SK-N-SH (cell line): ENCODE measurements around the gene IDH2. TPM values are rescaled to one million over a fixed set of nuclear protein-coding genes. Genes with fewer than 3 reads are reported as not detected.

ENCODE experiments used
- CTCF ChIA-PET: fragments of 300-600, 350-600 bp; formaldehyde crosslinking; extraction: SDS; loops from one replicate; lab custom pipeline; 2021; lab: Yijun Ruan, JAX
- POLR2A ChIA-PET: fragments of 350-600 bp; sonication (Branson Sonifier 250); formaldehyde crosslinking; extraction: SDS; loops from one replicate; lab custom pipeline; 2020; ENCODE audit warnings: antibody characterized with exemption, inconsistent platforms; lab: Yijun Ruan, JAX
- DNase-seq: peaks from one replicate; pipeline ENCODE4 v3.0.0; 2012
- H2AFZ ChIP-seq: fragments of 200-600 bp; sonication (generic); 2 replicates; pipeline ENCODE4 v1.8.1; 2016; ENCODE audit warnings: antibody characterized with exemption, mild to moderate bottlenecking, low read depth
- H3F3A ChIP-seq: fragments of 200-600 bp; sonication (generic); replicated peaks from 2 replicates; pipeline ENCODE3; 2016; ENCODE audit warnings: antibody characterized with exemption, mild to moderate bottlenecking; ENCODE audit not compliant: insufficient read depth
- H3K27ac ChIP-seq, 2 experiments: fragments of 200-500 bp in 1 of 2; fragments of 200-600 bp in 1 of 2; sonication (Bioruptor generic) in 1 of 2; sonication (generic), shearing (Covaris generic) in 1 of 2; 2 replicates each; pipeline versions ENCODE4 v1.5.1 to v1.6.1; 2014 to 2016; ENCODE audit warnings: low read depth in 2 of 2, inconsistent platforms in 1 of 2, low read length in 1 of 2, mild to moderate bottlenecking in 1 of 2, mixed read lengths in 1 of 2
- H3K27me3 ChIP-seq: fragments of 200-600 bp; sonication (generic), shearing (Covaris generic); 2 replicates; pipeline ENCODE4 v1.6.1; 2016; ENCODE audit warnings: mixed run types; ENCODE audit not compliant: insufficient read depth
- H3K36me3 ChIP-seq, 2 experiments: fragments of 200-500 bp in 1 of 2; fragments of 200-600 bp in 1 of 2; sonication (Bioruptor generic) in 1 of 2; sonication (generic) in 1 of 2; replicated peaks in 1 of 2; 2 replicates each; pipeline versions ENCODE3 to v1.5.1; 2014 to 2016; ENCODE audit warnings: low read length in 1 of 2, mild to moderate bottlenecking in 1 of 2; ENCODE audit not compliant: insufficient read depth in 2 of 2, control insufficient read depth in 1 of 2
- H3K4me1 ChIP-seq, 2 experiments: fragments of 200-500 bp in 1 of 2; fragments of 200-600 bp in 1 of 2; sonication (Bioruptor generic) in 1 of 2; sonication (generic), shearing (Covaris generic) in 1 of 2; 2 replicates each; pipeline versions ENCODE4 v1.5.1 to v1.6.1; 2014 to 2016; ENCODE audit warnings: low read depth in 1 of 2, low read length in 1 of 2, mixed run types in 1 of 2; ENCODE audit not compliant: insufficient read depth in 2 of 2, control insufficient read depth in 1 of 2
- H3K4me2 ChIP-seq: fragments of 200-600 bp; sonication (generic), shearing (Covaris generic); 2 replicates; pipeline ENCODE4 v1.6.1; 2017; ENCODE audit warnings: mixed run types
- H3K4me3 ChIP-seq, 2 experiments: fragments of 200-500 bp in 1 of 2; fragments of 200-600 bp in 1 of 2; sonication (Bioruptor generic) in 1 of 2; sonication (generic), shearing (Covaris generic) in 1 of 2; 2 replicates each; pipeline versions ENCODE4 v1.5.1 to v1.8.1; 2014 to 2016; ENCODE audit warnings: low read depth in 2 of 2, inconsistent platforms in 1 of 2, low read length in 1 of 2, mild to moderate bottlenecking in 1 of 2, mixed read lengths in 1 of 2, moderate library complexity in 1 of 2
- H3K79me2 ChIP-seq: fragments of 200-600 bp; sonication (generic); 2 replicates; pipeline ENCODE4 v1.8.1; 2017; ENCODE audit warnings: mild to moderate bottlenecking; ENCODE audit not compliant: insufficient read depth
- H3K9ac ChIP-seq: fragments of 200-600 bp; sonication (generic); 2 replicates; pipeline ENCODE4 v1.6.1; 2017; ENCODE audit warnings: mixed run types
- H3K9me2 ChIP-seq: fragments of 200-600 bp; sonication (generic); 2 replicates; pipeline ENCODE4 v1.6.1; 2017; ENCODE audit warnings: mixed run types
- H3K9me3 ChIP-seq: fragments of 200-600 bp; sonication (generic); 2 replicates; pipeline ENCODE4 v1.6.1; 2017; ENCODE audit warnings: mixed run types, mild to moderate bottlenecking, moderate library complexity
- H4K20me1 ChIP-seq: fragments of 200-600 bp; sonication (generic); 2 replicates; pipeline ENCODE4 v1.6.1; 2017; ENCODE audit warnings: mild to moderate bottlenecking, mixed run types; ENCODE audit not compliant: insufficient read depth
- ELF1 ChIP-seq: IDR thresholded peaks from 2 replicates; pipeline ENCODE4 v1.4.0; 2012
- EP300 ChIP-seq, 2 experiments: IDR thresholded peaks; 2 replicates each; pipeline versions ENCODE4 v1.4.0 to v1.6.1; 2012; ENCODE audit warnings: borderline replicate concordance in 1 of 2, low read depth in 1 of 2, low read length in 1 of 2
- FOSL2 ChIP-seq: IDR thresholded peaks from 2 replicates; pipeline ENCODE4 v1.4.0; 2012; ENCODE audit warnings: low read depth, mild to moderate bottlenecking, moderate library complexity, borderline replicate concordance
- GATA2 ChIP-seq: sonication (generic); formaldehyde crosslinking; IDR thresholded peaks from 2 replicates; pipeline ENCODE4 v1.5.0; 2020; ENCODE audit warnings: mild to moderate bottlenecking, missing genetic modification reagents
- JUND ChIP-seq: IDR thresholded peaks from 2 replicates; pipeline ENCODE4 v1.4.0; 2012
- MEF2A ChIP-seq: IDR thresholded peaks from 2 replicates; pipeline ENCODE4 v1.4.0; 2012; ENCODE audit warnings: low read depth, borderline replicate concordance
- NFIC ChIP-seq: IDR thresholded peaks from 2 replicates; pipeline ENCODE4 v1.4.0; 2012; ENCODE audit warnings: borderline replicate concordance
- POLR2AphosphoS5 ChIP-seq: IDR thresholded peaks from 2 replicates; pipeline ENCODE4 v1.6.1; 2012; ENCODE audit warnings: low read depth, low read length
- RCOR1 ChIP-seq: fragments of 150-350 bp; IDR thresholded peaks from 2 replicates; pipeline ENCODE4 v1.6.1; 2017; ENCODE audit warnings: antibody characterized with exemption, low read length
- RFX5 ChIP-seq: IDR thresholded peaks from 2 replicates; pipeline ENCODE4 v1.6.1; 2012; ENCODE audit warnings: mild to moderate bottlenecking, improper control_type of control experiment, low read length
- SMC3 ChIP-seq: IDR thresholded peaks from 2 replicates; pipeline ENCODE4 v1.6.1; 2012; ENCODE audit warnings: low read depth, low read length, improper control_type of control experiment
- TEAD4 ChIP-seq: IDR thresholded peaks from 2 replicates; pipeline ENCODE4 v1.4.0; 2012; ENCODE audit warnings: mild to moderate bottlenecking, borderline replicate concordance; ENCODE audit not compliant: insufficient read depth
- WGBS: methylation state at CpG from one replicate; pipeline ENCODE4 v1.1.6; 2017; ENCODE audit warnings: low lambda C conversion rate; 5-methylcytosine and 5-hydroxymethylcytosine counted together
- polyA plus RNA-seq, 3 experiments: library from polyadenylated mRNA; depleted of rRNA; stranded (reverse); fragments of >200 nt; gene quantifications; 2 replicates each; pipeline ENCODE4 v1.2.3, GENCODE V29; 2012
- TF ChIP-seq, protein P1 (sequence below): IDR thresholded peaks from 2 replicates; pipeline ENCODE4 v1.6.1; 2012; ENCODE audit warnings: mild to moderate bottlenecking, low read depth, low read length, moderate library complexity
- TF ChIP-seq, protein P2 (sequence below): fragments of 200-600 bp; sonication (generic); IDR thresholded peaks from 2 replicates; pipeline ENCODE4 v1.6.1; 2017; ENCODE audit warnings: antibody characterized with exemption, mild to moderate bottlenecking, moderate library complexity
- TF ChIP-seq, protein P3 (sequence below): IDR thresholded peaks from 2 replicates; pipeline ENCODE4 v1.4.0; 2012; ENCODE audit warnings: low read depth, borderline replicate concordance

The IDH2 gene
- polyA plus RNA-seq, 1 of the 3 experiments (the other 2 are of a cell fraction), result 25.2 TPM

DNA sequence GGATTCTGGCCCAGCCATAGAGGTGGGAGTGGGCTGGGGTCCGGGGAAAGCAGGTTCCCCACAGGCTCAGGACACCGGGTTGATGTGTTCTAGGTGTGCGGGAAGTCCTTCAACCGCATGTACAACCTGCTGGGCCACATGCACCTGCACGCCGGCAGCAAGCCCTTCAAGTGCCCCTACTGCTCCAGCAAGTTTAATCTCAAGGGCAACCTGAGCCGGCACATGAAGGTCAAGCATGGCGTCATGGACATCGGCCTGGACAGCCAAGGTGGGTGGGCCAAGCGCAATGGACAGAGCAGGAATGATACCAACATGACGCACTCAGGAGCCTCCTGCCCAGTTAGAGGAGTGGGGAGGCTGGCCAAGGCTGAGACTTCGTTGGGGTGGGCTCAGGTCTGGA, 28.2 kb downstream of the IDH2 start:
- Histone ChIP-seq H2AFZ (no peak overlapping the region), H3K27me3 (no peaks in the 10 kb centered on the region), H3K9me2 (no peaks in the 10 kb centered on the region), H3K4me2 (no peak overlapping the region), H4K20me1 (no peaks in the 10 kb centered on the region), H3K9ac (no peak overlapping the region), H3K36me3 (peaks cover under 1 to 4% of the 10 kb centered on the region in 2 experiments), H3K4me1 (no peaks in the 10 kb centered on the region; a peak in 1 of 4 replicates), H3K9me3 (no peaks in the 10 kb centered on the region), H3K27ac (no peak overlapping the region), H3K79me2 (no peaks in the 10 kb centered on the region), H3F3A (no peaks in the 10 kb centered on the region), H3K4me3 (no peak overlapping the region)
- ChIA-PET CTCF (interaction anchor here (1.3 kb wide), 1 partner anchor 13 kb away, joined by 3 read pairs; no protein-coding TSS in a partner anchor), POLR2A (no interaction called here)
- over 99% methylated on average over 12 of the region's 12 CpGs for WGBS
- no peak for DNase-seq
- TF ChIP-seq FOSL2 (no peak), ELF1 (no peak), SMC3 (no peak), RFX5 (no peak), EP300 (IDR thresholded peaks at IDR 0.05; ENCODE audit: borderline replicate concordance in 1 of 2, low read depth in 1 of 2, low read length in 1 of 2) (no peak), RCOR1 (no peak), NFIC (no peak), TEAD4 (no peak), POLR2AphosphoS5 (no peak), JUND (no peak), GATA2 (no peak), MEF2A (no peak)
- TF ChIP-seq, protein P1, sequence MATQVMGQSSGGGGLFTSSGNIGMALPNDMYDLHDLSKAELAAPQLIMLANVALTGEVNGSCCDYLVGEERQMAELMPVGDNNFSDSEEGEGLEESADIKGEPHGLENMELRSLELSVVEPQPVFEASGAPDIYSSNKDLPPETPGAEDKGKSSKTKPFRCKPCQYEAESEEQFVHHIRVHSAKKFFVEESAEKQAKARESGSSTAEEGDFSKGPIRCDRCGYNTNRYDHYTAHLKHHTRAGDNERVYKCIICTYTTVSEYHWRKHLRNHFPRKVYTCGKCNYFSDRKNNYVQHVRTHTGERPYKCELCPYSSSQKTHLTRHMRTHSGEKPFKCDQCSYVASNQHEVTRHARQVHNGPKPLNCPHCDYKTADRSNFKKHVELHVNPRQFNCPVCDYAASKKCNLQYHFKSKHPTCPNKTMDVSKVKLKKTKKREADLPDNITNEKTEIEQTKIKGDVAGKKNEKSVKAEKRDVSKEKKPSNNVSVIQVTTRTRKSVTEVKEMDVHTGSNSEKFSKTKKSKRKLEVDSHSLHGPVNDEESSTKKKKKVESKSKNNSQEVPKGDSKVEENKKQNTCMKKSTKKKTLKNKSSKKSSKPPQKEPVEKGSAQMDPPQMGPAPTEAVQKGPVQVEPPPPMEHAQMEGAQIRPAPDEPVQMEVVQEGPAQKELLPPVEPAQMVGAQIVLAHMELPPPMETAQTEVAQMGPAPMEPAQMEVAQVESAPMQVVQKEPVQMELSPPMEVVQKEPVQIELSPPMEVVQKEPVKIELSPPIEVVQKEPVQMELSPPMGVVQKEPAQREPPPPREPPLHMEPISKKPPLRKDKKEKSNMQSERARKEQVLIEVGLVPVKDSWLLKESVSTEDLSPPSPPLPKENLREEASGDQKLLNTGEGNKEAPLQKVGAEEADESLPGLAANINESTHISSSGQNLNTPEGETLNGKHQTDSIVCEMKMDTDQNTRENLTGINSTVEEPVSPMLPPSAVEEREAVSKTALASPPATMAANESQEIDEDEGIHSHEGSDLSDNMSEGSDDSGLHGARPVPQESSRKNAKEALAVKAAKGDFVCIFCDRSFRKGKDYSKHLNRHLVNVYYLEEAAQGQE, result no peak
- TF ChIP-seq, protein P2, sequence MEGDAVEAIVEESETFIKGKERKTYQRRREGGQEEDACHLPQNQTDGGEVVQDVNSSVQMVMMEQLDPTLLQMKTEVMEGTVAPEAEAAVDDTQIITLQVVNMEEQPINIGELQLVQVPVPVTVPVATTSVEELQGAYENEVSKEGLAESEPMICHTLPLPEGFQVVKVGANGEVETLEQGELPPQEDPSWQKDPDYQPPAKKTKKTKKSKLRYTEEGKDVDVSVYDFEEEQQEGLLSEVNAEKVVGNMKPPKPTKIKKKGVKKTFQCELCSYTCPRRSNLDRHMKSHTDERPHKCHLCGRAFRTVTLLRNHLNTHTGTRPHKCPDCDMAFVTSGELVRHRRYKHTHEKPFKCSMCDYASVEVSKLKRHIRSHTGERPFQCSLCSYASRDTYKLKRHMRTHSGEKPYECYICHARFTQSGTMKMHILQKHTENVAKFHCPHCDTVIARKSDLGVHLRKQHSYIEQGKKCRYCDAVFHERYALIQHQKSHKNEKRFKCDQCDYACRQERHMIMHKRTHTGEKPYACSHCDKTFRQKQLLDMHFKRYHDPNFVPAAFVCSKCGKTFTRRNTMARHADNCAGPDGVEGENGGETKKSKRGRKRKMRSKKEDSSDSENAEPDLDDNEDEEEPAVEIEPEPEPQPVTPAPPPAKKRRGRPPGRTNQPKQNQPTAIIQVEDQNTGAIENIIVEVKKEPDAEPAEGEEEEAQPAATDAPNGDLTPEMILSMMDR, result no peak
- TF ChIP-seq, protein P3, sequence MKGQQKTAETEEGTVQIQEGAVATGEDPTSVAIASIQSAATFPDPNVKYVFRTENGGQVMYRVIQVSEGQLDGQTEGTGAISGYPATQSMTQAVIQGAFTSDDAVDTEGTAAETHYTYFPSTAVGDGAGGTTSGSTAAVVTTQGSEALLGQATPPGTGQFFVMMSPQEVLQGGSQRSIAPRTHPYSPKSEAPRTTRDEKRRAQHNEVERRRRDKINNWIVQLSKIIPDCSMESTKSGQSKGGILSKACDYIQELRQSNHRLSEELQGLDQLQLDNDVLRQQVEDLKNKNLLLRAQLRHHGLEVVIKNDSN, result no peak
